Nephron (organoid): ENCODE data around the gene TMEM170B.
A peak's percentile ranks its signal among the peaks of the same experiment; 100 is the strongest.

Experiments used
- H3K27ac Mint-ChIP-seq, 3 experiments: 2 replicates each; pipeline ENCODE4 v1.8.0; 2020; ENCODE audit warnings: mixed read lengths in 3 of 3, mild to moderate bottlenecking in 2 of 3, moderate library complexity in 1 of 3
- H3K27me3 Mint-ChIP-seq: 2 replicates; pipeline ENCODE4 v1.8.0; 2021; ENCODE audit warnings: low read depth, mild to moderate bottlenecking, moderate library complexity, mixed read lengths
- H3K36me3 Mint-ChIP-seq: 2 replicates; pipeline ENCODE4 v1.8.0; 2020; ENCODE audit warnings: low read depth, mixed read lengths
- H3K4me1 Mint-ChIP-seq: 2 replicates; pipeline ENCODE4 v1.8.0; 2020; ENCODE audit warnings: mixed read lengths
- H3K4me3 Mint-ChIP-seq, 3 experiments: 2 replicates each; pipeline ENCODE4 v1.8.0; 2020; ENCODE audit warnings: mild to moderate bottlenecking in 3 of 3, mixed read lengths in 3 of 3, moderate library complexity in 2 of 3
- H3K9me3 Mint-ChIP-seq: 2 replicates; pipeline ENCODE4 v1.8.0; 2020; ENCODE audit warnings: mixed read lengths
- TF ChIP-seq, protein P1 (sequence below), 3 experiments: fragments of 200-600 bp; sonication (generic); IDR thresholded peaks; one replicate each; pipeline ENCODE4 v1.5.0; 2021; ENCODE audit warnings: antibody characterized with exemption in 3 of 3; ENCODE audit not compliant: unreplicated experiment in 3 of 3

TMEM170B gene

DNA sequence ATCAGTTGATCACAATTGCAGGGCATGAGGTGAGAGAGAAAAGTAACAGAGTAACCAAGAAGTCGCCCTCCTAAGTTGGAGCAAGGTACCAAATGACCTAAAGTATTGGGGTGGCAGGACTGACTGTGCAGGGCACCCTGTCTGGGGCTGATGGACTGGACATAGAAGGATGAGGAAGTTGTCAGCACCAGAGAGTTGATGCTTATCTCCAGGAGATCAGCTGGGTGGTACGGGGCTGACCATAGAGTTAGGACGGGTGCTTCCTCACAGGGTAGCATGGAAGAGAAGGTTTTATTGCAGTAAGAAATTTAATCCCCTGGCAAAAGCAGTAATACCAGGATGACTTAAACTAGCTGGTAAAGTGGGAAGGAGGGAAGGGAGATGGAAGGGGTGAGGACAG is 66.7 kb downstream of the TMEM170B start:
- no peaks in the 10 kb centered on the region for H3K36me3 Mint-ChIP-seq
- peak overlapping the region in 1 of 3 experiments; percentile 10 for H3K27ac Mint-ChIP-seq
- peaks cover 41% of the 10 kb centered on the region for H3K4me1 Mint-ChIP-seq

DNA sequence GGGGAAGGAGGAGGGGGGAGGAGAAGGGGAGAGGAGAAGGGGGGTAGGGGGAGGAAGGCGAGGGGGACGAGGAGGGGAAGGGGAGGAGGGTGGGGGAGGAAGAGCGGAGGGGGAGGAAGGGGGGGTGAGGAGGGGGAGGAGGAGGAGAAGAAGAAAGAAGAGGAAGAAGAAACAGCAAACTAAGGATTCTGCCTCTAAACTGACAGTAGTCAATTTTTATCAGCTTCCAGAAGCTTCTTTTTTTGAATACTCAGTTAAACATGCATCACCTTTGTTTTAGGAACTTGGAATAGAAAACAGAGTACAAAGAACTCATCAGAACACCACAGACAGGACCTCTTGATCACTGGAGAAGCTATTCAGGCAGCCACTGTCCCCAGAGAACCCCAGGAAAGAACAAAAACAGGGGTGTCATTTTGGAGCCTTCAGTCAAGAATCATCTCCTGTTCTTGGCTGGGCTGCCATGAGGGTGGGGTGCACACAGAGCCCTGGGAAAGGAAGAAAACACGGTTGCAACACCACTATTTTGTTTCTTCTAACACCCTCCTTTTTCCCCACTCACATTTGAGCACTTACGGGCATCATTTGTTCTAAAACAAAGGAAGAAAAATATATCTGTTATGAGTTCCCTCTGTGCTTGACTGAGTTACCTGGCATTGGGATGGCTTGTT is 67.4 kb downstream of the TMEM170B start:
- Mint-ChIP-seq H3K27me3 (peaks cover 7% of the 10 kb centered on the region), H3K9me3 (peaks cover 4% of the 10 kb centered on the region), H3K4me1 (peaks cover 48% of the 10 kb centered on the region), H3K36me3 (no peaks in the 10 kb centered on the region), H3K4me3 (no peak overlapping the region), H3K27ac (peak overlapping the region; percentile 5 to 47 (median 45))
- TF ChIP-seq, protein P1, sequence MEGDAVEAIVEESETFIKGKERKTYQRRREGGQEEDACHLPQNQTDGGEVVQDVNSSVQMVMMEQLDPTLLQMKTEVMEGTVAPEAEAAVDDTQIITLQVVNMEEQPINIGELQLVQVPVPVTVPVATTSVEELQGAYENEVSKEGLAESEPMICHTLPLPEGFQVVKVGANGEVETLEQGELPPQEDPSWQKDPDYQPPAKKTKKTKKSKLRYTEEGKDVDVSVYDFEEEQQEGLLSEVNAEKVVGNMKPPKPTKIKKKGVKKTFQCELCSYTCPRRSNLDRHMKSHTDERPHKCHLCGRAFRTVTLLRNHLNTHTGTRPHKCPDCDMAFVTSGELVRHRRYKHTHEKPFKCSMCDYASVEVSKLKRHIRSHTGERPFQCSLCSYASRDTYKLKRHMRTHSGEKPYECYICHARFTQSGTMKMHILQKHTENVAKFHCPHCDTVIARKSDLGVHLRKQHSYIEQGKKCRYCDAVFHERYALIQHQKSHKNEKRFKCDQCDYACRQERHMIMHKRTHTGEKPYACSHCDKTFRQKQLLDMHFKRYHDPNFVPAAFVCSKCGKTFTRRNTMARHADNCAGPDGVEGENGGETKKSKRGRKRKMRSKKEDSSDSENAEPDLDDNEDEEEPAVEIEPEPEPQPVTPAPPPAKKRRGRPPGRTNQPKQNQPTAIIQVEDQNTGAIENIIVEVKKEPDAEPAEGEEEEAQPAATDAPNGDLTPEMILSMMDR (IDR thresholded peaks at IDR 0.05; ENCODE audit: unreplicated experiment in 3 of 3): no peak

More for the DNA sequence above, 66.7 kb downstream of the TMEM170B start:
- Mint-ChIP-seq H3K4me3 (no peak overlapping the region), H3K27me3 (peaks cover 5% of the 10 kb centered on the region), H3K9me3 (peaks cover 4% of the 10 kb centered on the region)
- TF ChIP-seq, protein P1 (IDR thresholded peaks at IDR 0.05; ENCODE audit: unreplicated experiment in 3 of 3): no peak

DNA sequence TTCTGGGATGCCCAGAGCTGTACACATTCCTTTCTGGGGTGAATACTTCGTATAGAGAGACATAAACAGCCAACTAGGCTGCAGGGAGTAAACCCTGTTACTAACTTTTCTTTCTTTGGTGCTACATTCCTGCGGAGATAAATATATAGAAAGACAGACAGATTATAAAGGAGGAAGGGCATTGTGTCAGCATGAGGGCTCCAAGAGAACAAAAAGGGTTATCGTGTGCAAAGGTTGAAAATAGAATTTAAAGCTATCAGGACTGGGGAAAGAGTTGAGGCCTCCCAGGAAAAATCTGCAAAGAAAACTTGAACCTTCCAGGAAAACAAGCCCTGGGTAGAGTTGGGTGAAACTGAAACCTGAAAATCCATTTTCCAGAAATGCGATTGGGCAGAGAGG is 68.0 kb downstream of the TMEM170B start:
- H3K4me3 Mint-ChIP-seq: no peak overlapping the region

DNA sequence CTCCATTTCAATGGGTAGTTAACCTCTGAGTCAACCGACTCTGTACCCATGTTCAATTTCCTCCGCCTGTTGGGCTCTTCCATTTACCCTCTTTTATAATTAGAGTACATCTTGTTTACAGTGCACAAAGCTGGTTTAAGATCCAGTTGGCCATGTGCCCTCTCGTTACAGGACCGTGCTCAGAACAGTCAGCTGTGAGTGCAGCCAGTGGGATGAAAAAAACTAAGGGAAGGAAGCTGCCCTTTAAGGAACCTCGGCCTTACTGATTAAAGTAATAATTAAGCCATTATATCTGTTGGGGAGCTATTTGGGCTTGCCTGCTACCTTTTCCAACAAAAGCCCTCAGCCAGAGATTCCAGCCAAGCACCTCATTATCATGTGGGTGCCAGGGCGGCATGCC is 68.8 kb downstream of the TMEM170B start:
- TF ChIP-seq, protein P1 (IDR thresholded peaks at IDR 0.05; ENCODE audit: unreplicated experiment in 3 of 3): no peak
- H3K36me3 Mint-ChIP-seq: no peaks in the 10 kb centered on the region
- peaks cover 48% of the 10 kb centered on the region for H3K4me1 Mint-ChIP-seq
- peaks cover 7% of the 10 kb centered on the region for H3K27me3 Mint-ChIP-seq
- peak overlapping the region; percentile 6 to 90 (median 47) for H3K27ac Mint-ChIP-seq
- no peaks in the 10 kb centered on the region for H3K9me3 Mint-ChIP-seq
- H3K4me3 Mint-ChIP-seq: peak overlapping the region in 1 of 3 experiments; percentile 60

More for the DNA sequence above, 68.0 kb downstream of the TMEM170B start:
- Mint-ChIP-seq H3K4me1 (peaks cover 48% of the 10 kb centered on the region), H3K9me3 (peaks cover 4% of the 10 kb centered on the region), H3K36me3 (no peaks in the 10 kb centered on the region), H3K27ac (peak overlapping the region; percentile 5 to 47 (median 45)), H3K27me3 (peaks cover 7% of the 10 kb centered on the region)
- TF ChIP-seq, protein P1 (IDR thresholded peaks at IDR 0.05; ENCODE audit: unreplicated experiment in 3 of 3): no peak

DNA sequence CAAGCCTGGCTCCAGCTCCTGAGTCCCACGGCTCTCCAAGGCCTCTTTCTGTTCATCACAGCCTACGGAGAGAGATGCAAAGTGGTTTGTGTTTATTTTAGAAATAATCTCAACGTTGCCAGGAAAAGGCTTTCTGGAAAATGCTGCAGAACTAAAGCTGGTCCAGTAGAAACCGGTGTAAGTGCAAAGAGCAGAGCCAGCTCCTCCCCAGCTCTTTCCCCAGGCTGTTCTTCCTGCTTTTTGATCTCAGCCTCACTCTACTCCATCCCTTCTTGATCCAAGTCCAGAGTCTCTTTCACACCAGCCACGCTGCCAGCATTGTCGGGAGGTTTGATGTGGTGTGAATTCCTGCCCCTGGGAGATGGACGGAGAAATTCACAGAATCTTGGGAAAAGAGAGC is 69.8 kb downstream of the TMEM170B start:
- Mint-ChIP-seq H3K27me3 (peaks cover 7% of the 10 kb centered on the region), H3K4me3 (no peak overlapping the region), H3K4me1 (peaks cover 48% of the 10 kb centered on the region), H3K27ac (peak overlapping the region in 2 of 3 experiments; percentile 47 to 90), H3K36me3 (no peaks in the 10 kb centered on the region), H3K9me3 (no peaks in the 10 kb centered on the region)
- TF ChIP-seq, protein P1 (IDR thresholded peaks at IDR 0.05; ENCODE audit: unreplicated experiment in 3 of 3): no peak
